DMS114 treated with DMSO at 0.1 percent for 48 hours (cell line): ENCODE results near the gene AHCYL1.

Source experiments
- DNase-seq: peaks from one replicate; lab custom pipeline; 2025; ENCODE audit not compliant: unreplicated experiment; lab: John Stamatoyannopoulos, UW

The AHCYL1 gene

GRCh38 chr1:110059133-110059863, 74.7 kb downstream of the AHCYL1 start:
- DNase-seq = no peak

DNA sequence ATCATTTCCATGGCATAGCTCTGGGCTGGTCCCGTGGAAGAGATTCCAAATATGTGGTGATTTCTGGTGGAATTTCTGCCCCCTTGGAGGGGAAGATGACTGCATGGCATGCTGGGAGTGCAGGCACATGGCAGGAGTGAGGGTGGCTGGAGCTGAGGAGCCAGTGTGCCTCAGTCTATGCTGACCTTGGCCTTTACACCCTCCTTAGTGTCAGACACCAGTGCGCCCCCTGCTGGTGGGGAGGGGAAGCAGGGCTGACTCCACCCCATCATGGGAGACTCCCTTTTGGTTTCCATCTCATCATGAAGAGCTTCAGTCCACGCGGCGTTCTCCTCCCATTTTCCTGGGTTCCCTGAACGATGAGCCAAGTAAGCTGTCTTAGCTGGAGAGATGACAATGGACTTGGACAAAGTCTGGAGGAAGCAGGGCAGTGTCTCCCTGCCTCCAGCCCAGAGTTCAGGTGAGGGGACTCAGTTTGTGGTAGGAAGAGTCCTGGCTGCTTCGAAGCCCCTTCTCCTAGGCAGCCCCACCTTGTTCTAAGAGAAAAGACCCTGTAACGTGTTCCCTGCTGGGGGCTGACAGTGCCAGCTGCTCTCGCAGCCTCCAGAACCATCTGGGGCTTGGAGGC, 75.6 kb downstream of the AHCYL1 start:
- DNase-seq = peak; percentile 16

DNA sequence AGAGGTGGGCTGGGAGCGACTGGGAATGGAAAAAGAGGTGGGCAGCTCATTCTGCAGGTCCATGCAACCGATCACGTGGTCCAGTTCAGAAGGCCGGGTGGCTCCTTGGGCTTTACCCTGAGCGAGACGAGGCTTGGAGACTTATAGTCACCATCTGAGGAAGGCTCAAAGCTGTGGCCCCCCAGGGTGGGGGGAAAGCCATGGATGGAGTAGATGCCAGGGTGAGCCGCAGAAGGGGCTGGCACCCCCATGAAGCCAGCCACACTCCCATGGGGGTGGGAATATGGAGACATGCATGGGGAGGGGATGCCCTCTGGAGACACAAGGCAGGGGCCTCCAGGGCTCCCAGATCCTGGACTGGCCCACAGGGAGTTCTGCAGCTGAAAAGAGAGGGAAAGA, 76.1 kb downstream of the AHCYL1 start:
- no peak for DNase-seq

- DNase-seq = no peak
Measured at GRCh38 chr1:110061341-110061740, 76.8 kb downstream of the AHCYL1 start.

GRCh38 chr1:110062612-110063011, 78.0 kb downstream of the AHCYL1 start:
- DNase-seq = no peak

- DNase-seq = no peak
Measured at GRCh38 chr1:110063781-110064180, 79.2 kb downstream of the AHCYL1 start.

DNA sequence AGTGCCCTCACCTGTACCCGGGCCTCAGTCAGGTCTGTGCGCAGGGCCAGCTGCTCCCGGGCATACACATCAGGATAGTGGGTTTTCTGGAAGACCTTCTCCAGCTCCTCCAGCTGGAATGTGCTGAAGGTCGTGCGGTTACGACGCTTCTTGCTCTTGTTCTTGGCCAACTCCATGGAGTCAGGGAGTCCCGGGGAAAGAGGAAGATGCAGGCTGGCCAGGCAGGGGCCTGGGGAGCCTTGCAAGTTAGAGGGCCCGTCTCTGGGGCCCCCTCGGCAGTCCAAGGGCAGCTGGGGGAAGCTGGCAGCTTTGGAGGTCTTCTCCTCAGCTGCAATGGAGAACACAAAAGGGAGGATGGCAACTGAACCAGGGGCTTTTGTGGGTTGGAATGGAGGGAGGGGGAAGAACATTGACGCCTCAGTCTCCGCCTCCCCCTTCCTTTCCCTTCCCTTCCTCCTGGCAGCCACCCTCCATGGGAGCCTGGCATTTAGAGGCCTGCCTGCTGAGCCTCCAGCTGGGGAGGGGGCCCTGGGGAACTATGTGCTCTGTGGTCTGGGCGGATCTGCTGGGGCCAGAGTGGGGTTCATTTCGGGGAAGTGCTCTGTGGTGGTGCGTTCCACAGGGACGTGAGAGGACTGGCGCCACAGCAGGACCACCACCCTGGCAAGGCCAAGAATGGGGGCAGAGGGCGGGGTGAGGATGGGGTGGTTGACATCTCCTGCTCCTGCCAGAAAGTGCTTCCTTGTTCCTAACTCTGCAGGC, 80.2 kb downstream of the AHCYL1 start:
- DNase-seq = no peak

DNA sequence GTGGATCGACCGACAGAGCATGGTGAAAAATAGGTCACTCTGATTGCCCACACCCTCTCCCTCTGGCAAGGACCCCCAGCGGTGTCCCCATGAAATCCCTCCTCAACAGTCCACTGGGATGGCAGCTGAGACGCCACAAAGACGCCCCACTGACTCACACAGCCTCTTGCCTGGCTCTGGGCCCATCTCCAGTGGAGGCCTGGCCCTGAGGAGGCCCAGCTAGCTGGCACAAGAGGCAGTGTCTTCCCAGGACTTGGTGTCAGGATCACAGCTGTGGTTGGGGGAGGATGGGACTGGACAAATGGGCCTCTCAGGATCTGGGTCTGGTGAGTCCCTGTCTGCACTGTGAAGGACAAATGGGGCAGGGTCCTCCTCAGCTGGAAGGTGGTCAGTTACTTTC, 81.3 kb downstream of the AHCYL1 start:
- no peak for DNase-seq

DNA sequence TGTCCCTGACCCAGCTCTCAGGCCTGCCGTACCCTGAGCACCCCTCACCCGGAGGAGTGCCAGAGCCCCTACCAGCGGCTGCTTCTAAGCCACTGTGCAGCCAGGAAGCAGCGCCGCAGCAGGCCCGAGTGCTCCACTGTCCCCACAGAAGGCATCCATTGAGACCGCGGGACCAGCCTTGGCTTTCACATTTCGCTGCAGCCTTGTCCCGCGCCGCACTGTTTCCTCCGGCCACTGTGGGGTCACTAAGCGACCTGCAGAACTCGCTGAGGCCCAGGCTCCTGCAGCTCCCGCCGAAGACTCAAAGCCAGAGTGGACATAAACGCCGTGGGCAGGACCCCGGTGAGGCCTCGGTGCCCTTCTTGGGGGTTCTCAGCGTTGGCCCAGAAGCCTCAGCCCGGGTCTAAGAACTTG, 82.9 kb downstream of the AHCYL1 start:
- DNase-seq = no peak

GRCh38 chr1:110067893-110068645, 83.5 kb downstream of the AHCYL1 start:
- DNase-seq = no peak

GRCh38 chr1:110068646-110069403, 84.3 kb downstream of the AHCYL1 start:
- no peak for DNase-seq

DNA sequence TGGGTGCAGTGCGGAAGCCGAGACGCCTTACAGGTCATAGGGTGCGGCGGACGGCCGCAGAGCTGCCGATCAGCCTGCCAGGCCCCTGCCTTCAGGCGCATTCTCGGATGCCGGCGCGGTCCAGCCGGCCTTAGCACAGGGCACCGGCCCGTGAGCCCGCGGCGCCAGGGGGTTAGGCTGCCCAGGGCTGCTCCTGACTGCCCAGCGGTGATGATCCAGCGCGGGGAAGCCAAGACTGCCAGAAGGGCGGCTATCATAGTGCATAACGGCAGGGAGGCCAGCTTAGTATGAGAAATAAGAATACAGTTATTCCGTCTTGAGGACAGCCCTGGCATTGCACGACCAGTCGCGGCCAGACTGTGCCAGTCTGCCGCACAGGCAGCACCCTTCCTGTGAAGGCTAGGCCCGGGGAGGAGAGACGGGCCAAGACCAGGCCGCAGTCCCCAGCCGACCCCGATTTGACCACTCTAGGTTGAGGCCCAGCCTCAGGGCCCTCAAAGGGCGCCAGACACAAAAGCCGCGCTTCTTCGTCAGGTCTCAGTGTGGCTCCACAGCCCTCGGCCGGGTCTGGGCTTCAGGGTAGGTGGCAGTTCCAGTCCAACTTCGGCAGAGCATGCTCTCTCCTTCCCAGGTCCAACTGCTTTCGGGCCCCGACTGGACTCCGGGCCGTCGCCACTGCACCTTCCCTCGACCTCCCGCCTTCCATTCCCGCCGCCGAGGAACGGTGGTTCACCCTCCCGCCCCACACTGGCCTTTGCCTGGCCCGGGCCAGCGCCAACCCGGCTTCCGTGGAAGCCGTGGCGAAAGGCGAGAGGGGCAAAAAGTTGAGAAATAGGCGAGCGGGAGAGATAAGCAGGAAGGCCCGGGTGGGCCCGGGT, 85.1 kb downstream of the AHCYL1 start:
- DNase-seq = no peak

- DNase-seq = no peak
Measured at GRCh38 chr1:110070282-110070669, 85.7 kb downstream of the AHCYL1 start.

DNA sequence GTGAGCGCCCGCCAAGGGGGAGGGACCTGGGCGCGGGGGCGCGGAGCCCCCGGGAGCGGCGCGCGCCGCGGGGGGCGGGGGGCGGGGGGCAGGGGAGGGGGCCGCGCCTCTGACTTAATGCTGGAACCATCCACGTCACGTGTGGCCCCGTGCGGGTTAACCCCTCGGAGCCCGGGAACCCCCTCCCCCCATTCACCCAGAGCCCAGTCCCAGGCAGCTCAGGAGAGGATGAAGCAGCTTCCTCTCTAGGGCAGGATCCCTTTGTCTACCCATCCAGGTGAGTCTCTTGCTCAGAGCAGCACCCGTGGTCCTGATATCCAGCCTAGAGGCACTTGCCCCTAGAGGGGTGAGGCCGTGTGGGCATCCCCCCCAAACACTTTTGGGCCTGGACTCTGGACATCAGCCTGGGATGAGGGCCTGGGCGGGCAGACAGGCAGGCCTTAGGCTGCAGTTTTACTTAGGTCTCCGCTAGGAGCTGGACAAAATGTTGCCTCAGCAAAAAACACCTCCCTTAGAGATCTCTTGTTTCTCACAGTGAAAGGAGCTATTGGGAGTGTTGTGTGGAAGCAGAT, 86.2 kb downstream of the AHCYL1 start, which contains the start of gene ALX3:
TSS of gene ALX3 (minus strand) at position 2 of the 572 bp plus-strand sequence. CDS start 60 bp downstream, outside the sequence.
- no peak for DNase-seq
